ENCODE measurements around the gene GALT. TPM values are rescaled to one million over a fixed set of nuclear protein-coding genes. Genes with fewer than 3 reads are reported as not detected.
A peak's percentile ranks its signal among the peaks of the same experiment; 100 is the strongest.

GALT gene
- total and polyA plus RNA-seq, 2 of the 13 experiments (the other 11 are each of a cell fraction or from before 2014, with no cell fraction given), result 40.4 to 46.3 TPM

DNA sequence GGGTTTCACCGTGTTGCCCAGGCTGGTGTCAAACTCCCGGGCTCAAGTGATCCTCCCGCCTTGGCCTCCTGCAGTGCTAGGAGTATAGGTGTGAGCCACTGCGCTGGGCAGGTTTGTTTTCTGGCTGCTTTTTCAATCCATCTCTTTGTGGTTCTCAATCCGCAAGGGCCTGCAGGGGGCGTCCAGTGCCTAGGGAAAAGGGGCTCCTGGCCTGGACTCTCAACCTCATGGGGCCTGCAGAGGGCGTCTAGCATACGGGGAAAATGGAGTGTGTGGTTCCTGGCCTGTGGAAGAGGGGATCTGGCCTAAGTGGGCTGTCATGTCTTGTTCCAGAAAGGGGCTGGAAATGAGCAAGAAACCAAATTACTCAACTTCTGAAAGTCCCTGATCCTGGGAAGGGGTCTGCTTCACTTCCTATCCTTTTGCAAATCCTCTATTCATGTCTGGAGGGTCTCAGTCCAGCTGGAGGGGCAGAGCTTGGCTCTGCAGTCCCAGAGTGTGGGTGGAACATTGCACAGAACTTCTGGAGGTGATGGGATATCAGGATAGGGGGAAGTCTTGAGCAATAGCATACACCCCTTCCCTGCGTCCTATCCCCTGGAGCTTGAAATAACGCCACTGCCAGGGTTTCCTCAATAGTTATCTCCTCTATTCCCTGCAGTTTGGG is 28.7 kb downstream of the GALT start (continued):
- TF ChIP-seq TBX3 (IDR thresholded peaks at IDR 0.05; ENCODE audit: borderline replicate concordance), result no peak
- no peak for TF ChIP-seq ZNF446 (CRISPR knock-in tag; IDR thresholded peaks at IDR 0.05)
- TF ChIP-seq, protein P1, sequence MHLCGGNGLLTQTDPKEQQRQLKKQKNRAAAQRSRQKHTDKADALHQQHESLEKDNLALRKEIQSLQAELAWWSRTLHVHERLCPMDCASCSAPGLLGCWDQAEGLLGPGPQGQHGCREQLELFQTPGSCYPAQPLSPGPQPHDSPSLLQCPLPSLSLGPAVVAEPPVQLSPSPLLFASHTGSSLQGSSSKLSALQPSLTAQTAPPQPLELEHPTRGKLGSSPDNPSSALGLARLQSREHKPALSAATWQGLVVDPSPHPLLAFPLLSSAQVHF (CRISPR knock-in tag; IDR thresholded peaks at IDR 0.05), result no peak
- TF ChIP-seq, protein P2, sequence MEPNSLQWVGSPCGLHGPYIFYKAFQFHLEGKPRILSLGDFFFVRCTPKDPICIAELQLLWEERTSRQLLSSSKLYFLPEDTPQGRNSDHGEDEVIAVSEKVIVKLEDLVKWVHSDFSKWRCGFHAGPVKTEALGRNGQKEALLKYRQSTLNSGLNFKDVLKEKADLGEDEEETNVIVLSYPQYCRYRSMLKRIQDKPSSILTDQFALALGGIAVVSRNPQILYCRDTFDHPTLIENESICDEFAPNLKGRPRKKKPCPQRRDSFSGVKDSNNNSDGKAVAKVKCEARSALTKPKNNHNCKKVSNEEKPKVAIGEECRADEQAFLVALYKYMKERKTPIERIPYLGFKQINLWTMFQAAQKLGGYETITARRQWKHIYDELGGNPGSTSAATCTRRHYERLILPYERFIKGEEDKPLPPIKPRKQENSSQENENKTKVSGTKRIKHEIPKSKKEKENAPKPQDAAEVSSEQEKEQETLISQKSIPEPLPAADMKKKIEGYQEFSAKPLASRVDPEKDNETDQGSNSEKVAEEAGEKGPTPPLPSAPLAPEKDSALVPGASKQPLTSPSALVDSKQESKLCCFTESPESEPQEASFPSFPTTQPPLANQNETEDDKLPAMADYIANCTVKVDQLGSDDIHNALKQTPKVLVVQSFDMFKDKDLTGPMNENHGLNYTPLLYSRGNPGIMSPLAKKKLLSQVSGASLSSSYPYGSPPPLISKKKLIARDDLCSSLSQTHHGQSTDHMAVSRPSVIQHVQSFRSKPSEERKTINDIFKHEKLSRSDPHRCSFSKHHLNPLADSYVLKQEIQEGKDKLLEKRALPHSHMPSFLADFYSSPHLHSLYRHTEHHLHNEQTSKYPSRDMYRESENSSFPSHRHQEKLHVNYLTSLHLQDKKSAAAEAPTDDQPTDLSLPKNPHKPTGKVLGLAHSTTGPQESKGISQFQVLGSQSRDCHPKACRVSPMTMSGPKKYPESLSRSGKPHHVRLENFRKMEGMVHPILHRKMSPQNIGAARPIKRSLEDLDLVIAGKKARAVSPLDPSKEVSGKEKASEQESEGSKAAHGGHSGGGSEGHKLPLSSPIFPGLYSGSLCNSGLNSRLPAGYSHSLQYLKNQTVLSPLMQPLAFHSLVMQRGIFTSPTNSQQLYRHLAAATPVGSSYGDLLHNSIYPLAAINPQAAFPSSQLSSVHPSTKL (CRISPR knock-in tag; IDR thresholded peaks at IDR 0.05), result peak; percentile 22; the same call in 1 of the 2 replicates
- TF ChIP-seq RARA (CRISPR knock-in tag; IDR thresholded peaks at IDR 0.05), result no peak
- TF ChIP-seq ZNF333 (CRISPR knock-in tag; IDR thresholded peaks at IDR 0.05; ENCODE audit: borderline replicate concordance), result peak; percentile 68; the same call in 1 of the 2 replicates
- no peak for TF ChIP-seq FOXK2 (IDR thresholded peaks at IDR 0.05)
- TF ChIP-seq CHCHD3 (CRISPR knock-in tag; IDR thresholded peaks at IDR 0.05), result no peak
- TF ChIP-seq, protein P3, sequence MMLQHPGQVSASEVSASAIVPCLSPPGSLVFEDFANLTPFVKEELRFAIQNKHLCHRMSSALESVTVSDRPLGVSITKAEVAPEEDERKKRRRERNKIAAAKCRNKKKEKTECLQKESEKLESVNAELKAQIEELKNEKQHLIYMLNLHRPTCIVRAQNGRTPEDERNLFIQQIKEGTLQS (CRISPR knock-in tag; IDR thresholded peaks at IDR 0.05), result no peak
- TF ChIP-seq IKZF4 (CRISPR knock-in tag; IDR thresholded peaks at IDR 0.05; ENCODE audit: borderline replicate concordance, low read depth, not compliant biosample characterization), result no peak
- TF ChIP-seq, protein P4, sequence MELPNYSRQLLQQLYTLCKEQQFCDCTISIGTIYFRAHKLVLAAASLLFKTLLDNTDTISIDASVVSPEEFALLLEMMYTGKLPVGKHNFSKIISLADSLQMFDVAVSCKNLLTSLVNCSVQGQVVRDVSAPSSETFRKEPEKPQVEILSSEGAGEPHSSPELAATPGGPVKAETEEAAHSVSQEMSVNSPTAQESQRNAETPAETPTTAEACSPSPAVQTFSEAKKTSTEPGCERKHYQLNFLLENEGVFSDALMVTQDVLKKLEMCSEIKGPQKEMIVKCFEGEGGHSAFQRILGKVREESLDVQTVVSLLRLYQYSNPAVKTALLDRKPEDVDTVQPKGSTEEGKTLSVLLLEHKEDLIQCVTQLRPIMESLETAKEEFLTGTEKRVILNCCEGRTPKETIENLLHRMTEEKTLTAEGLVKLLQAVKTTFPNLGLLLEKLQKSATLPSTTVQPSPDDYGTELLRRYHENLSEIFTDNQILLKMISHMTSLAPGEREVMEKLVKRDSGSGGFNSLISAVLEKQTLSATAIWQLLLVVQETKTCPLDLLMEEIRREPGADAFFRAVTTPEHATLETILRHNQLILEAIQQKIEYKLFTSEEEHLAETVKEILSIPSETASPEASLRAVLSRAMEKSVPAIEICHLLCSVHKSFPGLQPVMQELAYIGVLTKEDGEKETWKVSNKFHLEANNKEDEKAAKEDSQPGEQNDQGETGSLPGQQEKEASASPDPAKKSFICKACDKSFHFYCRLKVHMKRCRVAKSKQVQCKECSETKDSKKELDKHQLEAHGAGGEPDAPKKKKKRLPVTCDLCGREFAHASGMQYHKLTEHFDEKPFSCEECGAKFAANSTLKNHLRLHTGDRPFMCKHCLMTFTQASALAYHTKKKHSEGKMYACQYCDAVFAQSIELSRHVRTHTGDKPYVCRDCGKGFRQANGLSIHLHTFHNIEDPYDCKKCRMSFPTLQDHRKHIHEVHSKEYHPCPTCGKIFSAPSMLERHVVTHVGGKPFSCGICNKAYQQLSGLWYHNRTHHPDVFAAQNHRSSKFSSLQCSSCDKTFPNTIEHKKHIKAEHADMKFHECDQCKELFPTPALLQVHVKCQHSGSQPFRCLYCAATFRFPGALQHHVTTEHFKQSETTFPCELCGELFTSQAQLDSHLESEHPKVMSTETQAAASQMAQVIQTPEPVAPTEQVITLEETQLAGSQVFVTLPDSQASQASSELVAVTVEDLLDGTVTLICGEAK (IDR thresholded peaks at IDR 0.05), result no peak
- TF ChIP-seq, protein P4 (CRISPR knock-in tag; IDR thresholded peaks at IDR 0.05), result no peak
- no peak for TF ChIP-seq ZNF530 (CRISPR knock-in tag; IDR thresholded peaks at IDR 0.05; ENCODE audit: low read depth)
- TF ChIP-seq TP53 (CRISPR knock-in tag; conservative IDR thresholded peaks at IDR 0.05), result no peak
- peak; percentile 62 for TF ChIP-seq ELF3 (CRISPR knock-in tag; IDR thresholded peaks at IDR 0.05)
- peak; percentile 57; the same call in 1 of the 2 replicates for TF ChIP-seq ZNF33B (CRISPR knock-in tag; IDR thresholded peaks at IDR 0.05)
- no peak for TF ChIP-seq SMARCC2 (IDR thresholded peaks at IDR 0.05)

Data from HepG2 (cell line).